HuH-7 (cell line): Measurements from ENCODE around the gene TRPV3.
"Not testable (repeated sequence)": the region's sequence is repeated elsewhere in the genome, so short reads cannot be mapped to it uniquely, and the experiment has no call there.

ENCODE experiments used
- DNase-seq: peaks from one replicate; pipeline ENCODE4 v3.0.0; 2011; ENCODE audit warnings: low spot score

TRPV3 gene

GRCh38 chr17:3472137-3472536 lies 85.5 kb downstream of the TRPV3 start:
- no peak for DNase-seq

- DNase-seq = no peak
Observed at GRCh38 chr17:3471599-3471998, 86.0 kb downstream of the TRPV3 start, which contains the start of gene SPATA22. Gene SPATA22, minus strand, starts transcription at chr17:3471819. Its CDS starts 2,494 bp downstream, at chr17:3469325.

- no peak for DNase-seq
Observed at GRCh38 chr17:3469529-3469928, 88.1 kb downstream of the TRPV3 start.

GRCh38 chr17:3466355-3466754 lies 91.3 kb downstream of the TRPV3 start:
- DNase-seq = not testable (repeated sequence)
